NOMO-1 treated with dmso at 0.1 percent for 144 hours (cell line): ENCODE measurements around the gene CISD3.

ENCODE experiments used
- DNase-seq: peaks from one replicate; lab custom pipeline; 2025; ENCODE audit not compliant: unreplicated experiment; lab: John Stamatoyannopoulos, UW

CISD3 gene

GRCh38 chr17:38766341-38766740 is 36.2 kb downstream of the CISD3 start:
- DNase-seq, result no peak

- DNase-seq, result no peak
Measured at GRCh38 chr17:38768417-38768816, 38.3 kb downstream of the CISD3 start.

- DNase-seq, result no peak
Measured at GRCh38 chr17:38773258-38773657, 43.1 kb downstream of the CISD3 start.

GRCh38 chr17:38777641-38778250 is 47.6 kb downstream of the CISD3 start:
- DNase-seq, result no peak

GRCh38 chr17:38779965-38780752 is 50.0 kb downstream of the CISD3 start:
- DNase-seq, result no peak

- no peak for DNase-seq
Measured at GRCh38 chr17:38783227-38783626, 53.1 kb downstream of the CISD3 start.
